NCI-H1417 treated with DMSO at 0.1 percent for 48 hours (cell line): Measurements from ENCODE around the gene BCKDHB.
A peak's percentile ranks its signal among the peaks of the same experiment; 100 is the strongest.
"Not testable (repeated sequence)": the region's sequence is repeated elsewhere in the genome, so short reads cannot be mapped to it uniquely, and the experiment has no call there.

Experiments used
- DNase-seq: peaks from one replicate; lab custom pipeline; 2025; lab: John Stamatoyannopoulos, UW

BCKDHB gene

GRCh38 chr6:80106418-80107235 lies at the start of gene BCKDHB:
Gene BCKDHB, plus strand, starts transcription at chr6:80106671. Its CDS starts 23 bp downstream, at chr6:80106694.
- DNase-seq, result peak; percentile 94

- DNase-seq, result no peak
These were observed 45.7 kb upstream of the BCKDHB start for GRCh38 chr6:80060774-80061173.

GRCh38 chr6:80068146-80068545 lies 38.3 kb upstream of the BCKDHB start:
- DNase-seq, result not testable (repeated sequence)

- DNase-seq, result not testable (repeated sequence)
These were observed 36.0 kb upstream of the BCKDHB start for GRCh38 chr6:80070431-80070830.

GRCh38 chr6:80077067-80077466 lies 29.4 kb upstream of the BCKDHB start:
- no peak for DNase-seq

GRCh38 chr6:80088637-80089036 lies 17.8 kb upstream of the BCKDHB start:
- no peak for DNase-seq

GRCh38 chr6:80091506-80091905 lies 15.0 kb upstream of the BCKDHB start:
- DNase-seq, result no peak

GRCh38 chr6:80094017-80094416 lies 12.5 kb upstream of the BCKDHB start:
- DNase-seq, result no peak

- DNase-seq, result no peak
These were observed 10.9 kb upstream of the BCKDHB start for GRCh38 chr6:80095600-80095999.

GRCh38 chr6:80098392-80098791 lies 8.1 kb upstream of the BCKDHB start:
- DNase-seq, result no peak

- DNase-seq, result no peak
These were observed 2.0 kb upstream of the BCKDHB start for GRCh38 chr6:80104520-80104919.

GRCh38 chr6:80105972-80106417 lies 476 bp upstream of the BCKDHB start:
- no peak for DNase-seq

GRCh38 chr6:80122576-80122975 lies 16.1 kb downstream of the BCKDHB start:
- DNase-seq, result not testable (repeated sequence)

GRCh38 chr6:80126657-80127345 lies 20.3 kb downstream of the BCKDHB start:
- no peak for DNase-seq

- no peak for DNase-seq
These were observed 23.0 kb downstream of the BCKDHB start for GRCh38 chr6:80129485-80129884.

- no peak for DNase-seq
These were observed 26.5 kb downstream of the BCKDHB start for GRCh38 chr6:80133020-80133419.

GRCh38 chr6:80134065-80134464 lies 27.6 kb downstream of the BCKDHB start:
- no peak for DNase-seq

GRCh38 chr6:80142586-80142985 lies 36.1 kb downstream of the BCKDHB start:
- DNase-seq, result no peak

- no peak for DNase-seq
These were observed 37.0 kb downstream of the BCKDHB start for GRCh38 chr6:80143419-80143937.

- DNase-seq, result no peak
These were observed 38.4 kb downstream of the BCKDHB start for GRCh38 chr6:80144753-80145315.

GRCh38 chr6:80145509-80145908 lies 39.0 kb downstream of the BCKDHB start:
- DNase-seq, result no peak

- DNase-seq, result no peak
These were observed 39.5 kb downstream of the BCKDHB start for GRCh38 chr6:80145921-80146320.

- DNase-seq, result no peak
These were observed 41.7 kb downstream of the BCKDHB start for GRCh38 chr6:80148220-80148619.
